Measurements from ENCODE around the gene DEFB123. TPM values are rescaled to one million over a fixed set of nuclear protein-coding genes. Genes with fewer than 3 reads are reported as not detected.

Gene DEFB123, protein sequence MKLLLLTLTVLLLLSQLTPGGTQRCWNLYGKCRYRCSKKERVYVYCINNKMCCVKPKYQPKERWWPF
- not detected for total RNA-seq

DNA sequence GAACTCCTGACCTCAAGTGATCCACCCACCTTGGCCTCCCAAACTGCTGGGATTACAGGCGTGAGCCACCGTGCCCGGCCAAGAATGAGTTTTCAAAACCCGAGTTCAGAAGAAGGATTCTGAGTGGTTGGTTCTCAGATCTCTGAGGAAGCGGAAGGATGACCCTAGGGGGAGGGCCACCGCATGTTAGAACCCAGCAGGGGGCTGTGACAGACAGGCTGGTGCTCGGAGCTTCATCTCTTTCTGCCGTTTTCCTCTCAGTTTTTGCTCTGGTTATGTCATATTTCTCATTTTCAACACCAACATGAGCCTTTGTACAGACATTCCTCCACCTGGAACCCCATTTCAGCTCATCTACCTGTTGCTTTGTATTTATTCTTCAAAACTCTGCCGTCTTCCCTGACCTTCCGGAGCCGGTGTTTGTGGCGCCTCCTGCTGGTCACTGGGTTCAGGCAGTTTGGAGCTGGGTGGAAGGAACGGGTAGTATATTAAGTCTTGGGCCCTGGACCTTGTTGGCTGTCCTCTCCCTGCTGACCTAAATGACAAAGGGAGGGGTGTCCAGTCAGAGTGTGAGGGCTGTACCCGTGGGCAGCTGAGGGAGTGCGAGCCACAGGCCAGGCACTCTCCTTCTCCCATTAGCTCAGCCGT lies at the start of gene DEFB123:
Gene DEFB123, plus strand, starts transcription at position 621 of the 648 bp plus-strand sequence. CDS start 67 bp downstream, outside the sequence.
- Histone ChIP-seq H3K4me1 (no peaks in the 10 kb centered on the region), H3K4me3 (no peak within 1 kb of the TSS), H3K27me3 (no peaks in the 10 kb centered on the region), H3K27ac (no peak within 1 kb of the TSS), H3K36me3 (no peaks in the 10 kb centered on the region), H3K9me3 (no peaks in the 10 kb centered on the region)
- in situ Hi-C loops (cut with MboI; ENCODE audit: low sequenced_read_pairs in 4 of 4) (no loop called here), intact Hi-C loops (cut with DNase I; ENCODE audit: low total_unique reads) (no loop called here)
- TF ChIP-seq, protein P1, sequence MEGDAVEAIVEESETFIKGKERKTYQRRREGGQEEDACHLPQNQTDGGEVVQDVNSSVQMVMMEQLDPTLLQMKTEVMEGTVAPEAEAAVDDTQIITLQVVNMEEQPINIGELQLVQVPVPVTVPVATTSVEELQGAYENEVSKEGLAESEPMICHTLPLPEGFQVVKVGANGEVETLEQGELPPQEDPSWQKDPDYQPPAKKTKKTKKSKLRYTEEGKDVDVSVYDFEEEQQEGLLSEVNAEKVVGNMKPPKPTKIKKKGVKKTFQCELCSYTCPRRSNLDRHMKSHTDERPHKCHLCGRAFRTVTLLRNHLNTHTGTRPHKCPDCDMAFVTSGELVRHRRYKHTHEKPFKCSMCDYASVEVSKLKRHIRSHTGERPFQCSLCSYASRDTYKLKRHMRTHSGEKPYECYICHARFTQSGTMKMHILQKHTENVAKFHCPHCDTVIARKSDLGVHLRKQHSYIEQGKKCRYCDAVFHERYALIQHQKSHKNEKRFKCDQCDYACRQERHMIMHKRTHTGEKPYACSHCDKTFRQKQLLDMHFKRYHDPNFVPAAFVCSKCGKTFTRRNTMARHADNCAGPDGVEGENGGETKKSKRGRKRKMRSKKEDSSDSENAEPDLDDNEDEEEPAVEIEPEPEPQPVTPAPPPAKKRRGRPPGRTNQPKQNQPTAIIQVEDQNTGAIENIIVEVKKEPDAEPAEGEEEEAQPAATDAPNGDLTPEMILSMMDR (IDR thresholded peaks at IDR 0.05 in 4 of 5, conservative IDR thresholded peaks at IDR 0.05 in 1 of 5) = no peak
- TF ChIP-seq POLR2A (IDR thresholded peaks at IDR 0.05) = no peak
- ATAC-seq (no peak), DNase-seq (no peak)

DNA sequence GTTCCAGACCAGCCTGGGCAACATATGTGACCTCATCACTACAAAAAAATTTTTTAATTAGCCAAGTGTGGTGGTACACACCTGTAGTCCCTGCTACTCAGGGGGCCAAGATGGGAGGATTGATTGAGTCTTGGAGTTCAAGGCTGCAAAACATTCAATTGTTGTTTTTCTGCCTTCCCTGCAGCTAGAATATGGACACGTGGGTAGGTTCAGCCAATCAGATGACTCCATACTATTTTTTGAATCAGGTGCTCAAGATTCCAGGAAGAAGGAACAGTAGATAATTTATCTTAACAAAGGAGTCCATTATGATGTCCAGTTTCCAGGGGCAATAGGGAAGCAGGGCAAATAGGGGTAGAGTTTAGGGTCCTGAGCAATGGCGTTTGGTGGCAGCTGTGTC lies 47.6 kb upstream of the DEFB123 start:
- Histone ChIP-seq H3K27me3 (no peaks in the 10 kb centered on the region), H3K36me3 (no peaks in the 10 kb centered on the region), H3K4me3 (no peak overlapping the region), H3K4me1 (no peaks in the 10 kb centered on the region), H3K9me3 (no peaks in the 10 kb centered on the region), H3K27ac (no peak overlapping the region)
- in situ Hi-C loops (cut with MboI; ENCODE audit: low sequenced_read_pairs in 4 of 4) = no loop called here
- DNase-seq (no peak), ATAC-seq (no peak)
- TF ChIP-seq, protein P1 (IDR thresholded peaks at IDR 0.05 in 4 of 5, conservative IDR thresholded peaks at IDR 0.05 in 1 of 5) = no peak
- TF ChIP-seq POLR2A (IDR thresholded peaks at IDR 0.05) = no peak
- intact Hi-C loops (cut with DNase I; ENCODE audit: low total_unique reads) = no loop called here

DNA sequence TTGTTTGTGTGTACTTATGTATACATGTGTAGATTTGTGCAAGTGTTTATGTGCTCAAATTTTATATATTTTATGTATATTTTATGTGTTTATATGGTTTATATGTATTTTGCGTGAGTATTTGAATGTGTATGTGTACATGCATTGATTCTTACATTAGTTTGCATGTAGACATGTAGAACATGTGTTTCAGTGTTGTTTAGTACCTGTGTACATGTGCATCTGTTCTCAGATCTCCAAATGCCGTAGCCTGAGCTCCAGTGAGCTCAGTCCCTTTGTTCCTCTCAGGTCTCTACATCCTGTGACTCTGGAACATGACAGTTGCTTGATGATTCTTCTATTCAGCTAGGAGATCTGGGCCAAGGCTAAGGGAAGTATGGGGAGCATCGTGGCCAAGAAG lies 45.5 kb upstream of the DEFB123 start:
- ATAC-seq (no peak), DNase-seq (no peak)
- H3K4me3 ChIP-seq = no peak overlapping the region
- TF ChIP-seq POLR2A (IDR thresholded peaks at IDR 0.05) = no peak
- TF ChIP-seq, protein P1 (IDR thresholded peaks at IDR 0.05 in 4 of 5, conservative IDR thresholded peaks at IDR 0.05 in 1 of 5) = no peak
- H3K4me1 ChIP-seq = no peaks in the 10 kb centered on the region
- in situ Hi-C loops (cut with MboI; ENCODE audit: low sequenced_read_pairs in 4 of 4) (no loop called here), intact Hi-C loops (cut with DNase I; ENCODE audit: low total_unique reads) (no loop called here)
- H3K27ac ChIP-seq = no peak overlapping the region
- H3K9me3 ChIP-seq = no peaks in the 10 kb centered on the region
- no peaks in the 10 kb centered on the region for H3K36me3 ChIP-seq
- no peaks in the 10 kb centered on the region for H3K27me3 ChIP-seq

DNA sequence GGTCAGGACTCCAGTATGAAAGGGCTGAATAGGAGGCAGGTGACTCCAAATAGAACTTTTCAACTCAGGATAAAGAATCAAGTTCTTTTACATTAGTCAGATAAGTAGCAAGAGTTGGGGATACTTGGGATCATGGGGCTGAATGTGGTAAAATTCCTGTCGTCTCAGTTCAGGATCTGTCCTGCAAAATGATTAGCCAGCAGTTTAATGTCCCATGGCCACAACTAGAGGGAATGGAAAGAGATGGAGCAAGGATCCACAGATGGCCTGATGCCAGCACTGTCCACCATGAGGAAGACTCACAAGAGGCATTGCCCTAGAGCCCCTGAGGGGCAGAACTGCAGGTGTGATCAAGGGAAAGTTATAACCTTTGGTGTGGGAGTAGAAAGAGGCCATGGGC lies 36.5 kb upstream of the DEFB123 start:
- H3K36me3 ChIP-seq = no peaks in the 10 kb centered on the region
- TF ChIP-seq, protein P1 (IDR thresholded peaks at IDR 0.05 in 4 of 5, conservative IDR thresholded peaks at IDR 0.05 in 1 of 5) = no peak
- TF ChIP-seq POLR2A (IDR thresholded peaks at IDR 0.05) = no peak
- no peak for DNase-seq
- no peak overlapping the region for H3K4me3 ChIP-seq
- no peak for ATAC-seq
- intact Hi-C loops (cut with DNase I; ENCODE audit: low total_unique reads) = no loop called here
- in situ Hi-C loops (cut with MboI; ENCODE audit: low sequenced_read_pairs in 4 of 4) = no loop called here
- H3K4me1 ChIP-seq = no peaks in the 10 kb centered on the region
- no peak overlapping the region for H3K27ac ChIP-seq
- H3K27me3 ChIP-seq = no peaks in the 10 kb centered on the region
- no peaks in the 10 kb centered on the region for H3K9me3 ChIP-seq

DNA sequence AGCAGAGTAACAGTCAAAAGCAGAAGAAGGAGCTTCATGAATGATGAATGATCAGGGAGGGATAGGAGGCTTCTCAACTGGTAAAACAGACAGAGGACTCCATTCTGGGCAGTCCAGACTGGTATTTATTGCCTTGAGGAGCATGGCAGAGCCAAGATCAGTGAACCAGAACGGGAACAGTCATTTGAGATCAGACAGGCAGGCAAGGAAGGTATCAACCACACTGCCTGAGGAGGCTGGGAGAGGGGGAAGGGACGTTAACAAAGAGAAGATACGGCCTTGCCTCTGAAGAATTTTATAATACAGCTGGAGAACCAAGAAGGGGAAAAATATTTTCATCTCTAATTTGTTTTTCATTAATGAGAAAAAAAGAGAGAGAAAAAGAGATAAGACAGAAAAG lies 34.3 kb upstream of the DEFB123 start, which contains the start of gene DEFB121:
Gene DEFB121, minus strand, starts transcription at position 101 of the 400 bp plus-strand sequence. Its CDS starts 63 bp downstream, at position 38.
- TF ChIP-seq, protein P1 (IDR thresholded peaks at IDR 0.05 in 4 of 5, conservative IDR thresholded peaks at IDR 0.05 in 1 of 5) = no peak
- TF ChIP-seq POLR2A (IDR thresholded peaks at IDR 0.05) = no peak
- in situ Hi-C loops (cut with MboI; ENCODE audit: low sequenced_read_pairs in 4 of 4) = no loop called here
- intact Hi-C loops (cut with DNase I; ENCODE audit: low total_unique reads) = no loop called here

More for the DNA sequence above, 34.3 kb upstream of the DEFB123 start, which contains the start of gene DEFB121:
- ATAC-seq = no peak
- H3K27me3 ChIP-seq = no peaks in the 10 kb centered on the region
- H3K4me1 ChIP-seq = no peaks in the 10 kb centered on the region
- H3K9me3 ChIP-seq = no peaks in the 10 kb centered on the region
- DNase-seq = no peak
- no peaks in the 10 kb centered on the region for H3K36me3 ChIP-seq
- H3K4me3 ChIP-seq = no peak within 1 kb of the TSS
- H3K27ac ChIP-seq = no peak within 1 kb of the TSS

Data from gastrocnemius medialis (tissue), 4 donors.